ENCODE measurements around the gene C22orf31.

DNA sequence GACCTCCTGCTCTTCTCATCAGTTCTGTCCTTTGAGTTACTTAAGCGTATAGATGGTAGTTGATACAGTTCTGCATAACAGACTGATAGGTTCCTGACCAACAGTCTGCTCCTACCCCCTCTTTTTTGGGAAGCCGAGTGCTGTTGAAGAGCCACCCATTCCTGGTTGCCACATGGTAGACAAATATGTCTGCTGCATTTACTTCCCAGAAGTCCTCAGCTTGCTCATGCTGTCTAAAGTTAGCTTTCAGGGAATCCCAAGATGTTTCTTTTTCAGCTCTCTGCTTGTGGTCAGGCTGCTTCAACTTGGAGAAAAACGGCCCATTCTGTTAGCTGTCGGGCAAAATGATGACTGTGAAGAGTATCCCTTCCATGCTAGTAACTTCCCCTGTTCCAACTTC lies 48.7 kb downstream of the C22orf31 start:
- TF ChIP-seq, protein P1, sequence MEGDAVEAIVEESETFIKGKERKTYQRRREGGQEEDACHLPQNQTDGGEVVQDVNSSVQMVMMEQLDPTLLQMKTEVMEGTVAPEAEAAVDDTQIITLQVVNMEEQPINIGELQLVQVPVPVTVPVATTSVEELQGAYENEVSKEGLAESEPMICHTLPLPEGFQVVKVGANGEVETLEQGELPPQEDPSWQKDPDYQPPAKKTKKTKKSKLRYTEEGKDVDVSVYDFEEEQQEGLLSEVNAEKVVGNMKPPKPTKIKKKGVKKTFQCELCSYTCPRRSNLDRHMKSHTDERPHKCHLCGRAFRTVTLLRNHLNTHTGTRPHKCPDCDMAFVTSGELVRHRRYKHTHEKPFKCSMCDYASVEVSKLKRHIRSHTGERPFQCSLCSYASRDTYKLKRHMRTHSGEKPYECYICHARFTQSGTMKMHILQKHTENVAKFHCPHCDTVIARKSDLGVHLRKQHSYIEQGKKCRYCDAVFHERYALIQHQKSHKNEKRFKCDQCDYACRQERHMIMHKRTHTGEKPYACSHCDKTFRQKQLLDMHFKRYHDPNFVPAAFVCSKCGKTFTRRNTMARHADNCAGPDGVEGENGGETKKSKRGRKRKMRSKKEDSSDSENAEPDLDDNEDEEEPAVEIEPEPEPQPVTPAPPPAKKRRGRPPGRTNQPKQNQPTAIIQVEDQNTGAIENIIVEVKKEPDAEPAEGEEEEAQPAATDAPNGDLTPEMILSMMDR (IDR thresholded peaks at IDR 0.05; ENCODE audit: low read length) = no peak
- no peak for TF ChIP-seq EZH2 (optimal IDR thresholded peaks at IDR 0.05; ENCODE audit: low read depth, low read length)
- TF ChIP-seq EZH2phosphoT487 (IDR thresholded peaks at IDR 0.05; ENCODE audit: low read length) = no peak

Data from MM.1S (cell line).